Prostate gland (tissue), 2 donors: Measurements from ENCODE around the gene EIF1B. TPM values are rescaled to one million over a fixed set of nuclear protein-coding genes. Genes with fewer than 3 reads are reported as not detected.

Experiments
- DNase-seq: peaks from one replicate; pipeline ENCODE4 v3.0.0-alpha.2; 2019; ENCODE audit warnings: low spot score
- H3K27ac ChIP-seq, 2 donors: fragments of 200-600 bp; sonication (generic); 2 replicates each; pipeline ENCODE4 v1.5.1; 2017 to 2019
- H3K27me3 ChIP-seq: fragments of 200-600 bp; sonication (generic); replicated peaks from 2 replicates; pipeline ENCODE4 v1.5.1; 2019; ENCODE audit not compliant: insufficient read depth
- H3K36me3 ChIP-seq, 2 donors: fragments of 200-600 bp; sonication (generic); 1 replicate in 1 of 2; 2 replicates in 1 of 2; pipeline versions ENCODE4 v1.5.1 to v1.8.1; 2017 to 2019
- H3K4me1 ChIP-seq: fragments of 200-600 bp; sonication (generic); replicated peaks from 2 replicates; pipeline ENCODE4 v1.5.1; 2019
- H3K4me3 ChIP-seq, 2 donors: fragments of 200-600 bp; sonication (generic); 2 replicates each; pipeline ENCODE4 v1.5.1; 2017 to 2019
- H3K9me3 ChIP-seq: fragments of 200-600 bp; sonication (generic); 2 replicates; pipeline ENCODE4 v1.5.1; 2017
- POLR2A ChIP-seq: fragments of 450-650 bp; IDR thresholded peaks from one replicate; pipeline ENCODE4 v1.6.1; 2016; ENCODE audit warnings: antibody characterized with exemption, mild to moderate bottlenecking
- POLR2AphosphoS5 ChIP-seq: sonication (generic); formaldehyde crosslinking; IDR thresholded peaks from one replicate; pipeline ENCODE4 v1.6.1; 2017; ENCODE audit warnings: antibody characterized with exemption
- WGBS: methylation state at CpG from one replicate; pipeline ENCODE4 v1.1.5; 2018; 5-methylcytosine and 5-hydroxymethylcytosine counted together
- intact Hi-C: fragments of 100-400 bp; cut with DNase I; formaldehyde crosslinking; loops from one replicate; pipeline ENCODE4 v1.14.2; 2022
- total RNA-seq, 2 donors: library from RNA; depleted of rRNA; stranded (reverse); fragments of >200 nt; gene quantifications; one replicate each; pipeline ENCODE4 v1.1.0, GENCODE V29; 2016
- TF ChIP-seq, protein P1 (sequence below), 4 experiments: fragments of 200-600 bp in 2 of 4; fragments of 450-650 bp in 2 of 4; sonication (generic) in 2 of 4; IDR thresholded peaks; 1 replicate in 3 of 4; 2 replicates in 1 of 4; pipeline ENCODE4 v1.5.1; 2016 to 2019; ENCODE audit warnings: antibody characterized with exemption in 4 of 4, mild to moderate bottlenecking in 2 of 4, moderate library complexity in 2 of 4

EIF1B gene
- total RNA-seq, 2 donors from 2014 or later: 26.5 to 29.4 TPM

DNA sequence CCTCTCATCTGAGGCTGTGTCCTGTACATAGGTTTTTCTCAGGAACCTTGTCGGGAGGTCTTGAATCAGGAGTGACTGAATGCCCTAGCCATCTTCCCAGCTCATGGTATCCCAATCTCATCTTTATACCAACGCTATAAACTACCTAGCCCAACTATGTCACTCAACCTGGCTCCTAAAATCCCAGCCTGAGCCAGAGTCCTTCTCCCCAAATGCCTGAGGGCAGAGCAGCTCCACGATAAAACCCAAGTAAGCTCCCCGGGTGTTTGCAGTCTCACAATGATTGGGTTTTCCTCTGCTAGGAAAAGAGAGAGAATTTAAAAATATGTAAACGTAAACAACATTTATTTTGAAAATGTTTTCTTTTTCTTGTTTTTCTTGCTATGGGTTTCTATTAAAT is 14.4 kb downstream of the EIF1B start:
- intact Hi-C loops: no loop called here
- Histone ChIP-seq H3K4me1 (no peaks in the 10 kb centered on the region), H3K27me3 (no peaks in the 10 kb centered on the region), H3K27ac (no peak overlapping the region), H3K4me3 (no peak overlapping the region), H3K36me3 (no peaks in the 10 kb centered on the region), H3K9me3 (no peaks in the 10 kb centered on the region)
- TF ChIP-seq POLR2A: no peak
- TF ChIP-seq POLR2AphosphoS5: no peak
- TF ChIP-seq, protein P1, sequence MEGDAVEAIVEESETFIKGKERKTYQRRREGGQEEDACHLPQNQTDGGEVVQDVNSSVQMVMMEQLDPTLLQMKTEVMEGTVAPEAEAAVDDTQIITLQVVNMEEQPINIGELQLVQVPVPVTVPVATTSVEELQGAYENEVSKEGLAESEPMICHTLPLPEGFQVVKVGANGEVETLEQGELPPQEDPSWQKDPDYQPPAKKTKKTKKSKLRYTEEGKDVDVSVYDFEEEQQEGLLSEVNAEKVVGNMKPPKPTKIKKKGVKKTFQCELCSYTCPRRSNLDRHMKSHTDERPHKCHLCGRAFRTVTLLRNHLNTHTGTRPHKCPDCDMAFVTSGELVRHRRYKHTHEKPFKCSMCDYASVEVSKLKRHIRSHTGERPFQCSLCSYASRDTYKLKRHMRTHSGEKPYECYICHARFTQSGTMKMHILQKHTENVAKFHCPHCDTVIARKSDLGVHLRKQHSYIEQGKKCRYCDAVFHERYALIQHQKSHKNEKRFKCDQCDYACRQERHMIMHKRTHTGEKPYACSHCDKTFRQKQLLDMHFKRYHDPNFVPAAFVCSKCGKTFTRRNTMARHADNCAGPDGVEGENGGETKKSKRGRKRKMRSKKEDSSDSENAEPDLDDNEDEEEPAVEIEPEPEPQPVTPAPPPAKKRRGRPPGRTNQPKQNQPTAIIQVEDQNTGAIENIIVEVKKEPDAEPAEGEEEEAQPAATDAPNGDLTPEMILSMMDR (IDR thresholded peaks at IDR 0.05): no peak
- WGBS: 65% methylated on average over 5 of the region's 5 CpGs
- DNase-seq: no peak

DNA sequence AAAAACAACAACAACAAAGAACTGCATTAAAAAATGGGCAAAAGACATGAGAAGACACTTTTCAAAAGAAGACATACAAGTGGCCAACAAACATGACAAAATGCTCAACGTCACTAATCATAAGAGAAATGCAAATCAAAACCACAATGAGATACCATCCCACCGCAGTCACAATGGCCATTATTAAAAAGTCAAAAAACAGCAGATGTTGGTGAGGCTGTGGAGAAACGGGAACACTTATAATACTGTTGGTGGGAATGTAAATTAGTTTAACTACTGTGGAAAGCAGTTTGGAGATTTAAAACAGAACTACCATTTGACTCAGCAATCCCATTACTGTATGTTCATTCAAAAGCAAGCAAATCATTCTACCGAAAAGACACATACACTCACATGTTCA is 15.1 kb downstream of the EIF1B start:
- Histone ChIP-seq H3K27me3 (no peaks in the 10 kb centered on the region), H3K4me3 (no peak overlapping the region), H3K9me3 (no peaks in the 10 kb centered on the region), H3K4me1 (no peaks in the 10 kb centered on the region), H3K27ac (no peak overlapping the region), H3K36me3 (no peaks in the 10 kb centered on the region)
- TF ChIP-seq POLR2AphosphoS5 (no peak), POLR2A (no peak)
- TF ChIP-seq, protein P1 (IDR thresholded peaks at IDR 0.05): no peak
- intact Hi-C loops: loop anchor here (5.0 kb wide), 1 partner anchor 1558 kb away; no protein-coding TSS in a partner anchor
- DNase-seq: no peak
- WGBS: 78% methylated on average over 4 of the region's 4 CpGs

DNA sequence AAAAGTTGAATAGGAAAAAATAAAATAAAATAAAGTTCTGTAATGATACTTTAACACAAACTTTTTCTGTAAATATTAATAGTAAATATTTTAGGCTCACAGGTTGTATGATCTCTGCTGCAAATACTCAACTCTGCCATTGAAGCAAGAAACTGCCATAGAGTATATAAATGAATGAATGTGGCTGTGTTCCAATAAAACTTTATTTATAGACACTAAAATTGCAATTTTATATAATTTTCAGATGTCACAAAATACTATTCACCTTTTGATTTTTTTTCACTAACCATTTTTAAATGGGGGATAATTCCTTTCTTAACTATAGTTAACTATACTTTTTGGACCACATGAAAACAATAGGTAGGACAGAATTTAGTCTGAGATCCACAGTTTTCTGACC is 16.0 kb downstream of the EIF1B start:
- H3K27me3 ChIP-seq: no peaks in the 10 kb centered on the region
- no peaks in the 10 kb centered on the region for H3K9me3 ChIP-seq
- H3K27ac ChIP-seq: no peak overlapping the region
- TF ChIP-seq POLR2A: no peak
- H3K36me3 ChIP-seq: no peaks in the 10 kb centered on the region
- intact Hi-C loops: loop anchor here (5.0 kb wide), 1 partner anchor 1557 kb away; no protein-coding TSS in a partner anchor
- H3K4me3 ChIP-seq: no peak overlapping the region
- no peak for DNase-seq
- no peaks in the 10 kb centered on the region for H3K4me1 ChIP-seq

DNA sequence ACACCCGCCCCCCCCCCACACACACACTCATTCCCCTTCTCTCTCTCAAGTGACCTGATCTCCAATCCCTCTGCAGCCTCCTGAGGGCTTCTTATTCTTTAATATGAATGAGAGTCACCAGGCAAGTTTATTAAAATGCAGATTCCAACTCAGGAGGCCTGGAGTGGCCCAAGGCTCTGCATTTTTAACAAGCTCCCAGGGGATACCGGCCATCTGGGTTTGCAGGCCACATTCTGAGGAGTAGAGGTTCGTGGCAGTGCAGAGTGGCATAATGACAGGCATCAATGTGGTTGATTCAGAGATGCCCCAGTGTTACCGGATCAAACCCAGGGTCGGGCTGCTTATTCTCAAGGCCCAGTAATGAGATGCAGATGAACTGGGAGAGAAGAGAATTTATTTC is 18.9 kb downstream of the EIF1B start:
- DNase-seq: no peak
- WGBS: 72% methylated on average over 5 of the region's 5 CpGs
- Histone ChIP-seq H3K27ac (no peak overlapping the region), H3K4me1 (no peaks in the 10 kb centered on the region), H3K36me3 (no peaks in the 10 kb centered on the region), H3K9me3 (no peaks in the 10 kb centered on the region), H3K4me3 (no peak overlapping the region), H3K27me3 (no peaks in the 10 kb centered on the region)
- TF ChIP-seq POLR2AphosphoS5 (no peak), POLR2A (no peak)
- TF ChIP-seq, protein P1 (IDR thresholded peaks at IDR 0.05): no peak
- intact Hi-C loops: loop anchor here (5.0 kb wide), 1 partner anchor 1554 kb away; no protein-coding TSS in a partner anchor

DNA sequence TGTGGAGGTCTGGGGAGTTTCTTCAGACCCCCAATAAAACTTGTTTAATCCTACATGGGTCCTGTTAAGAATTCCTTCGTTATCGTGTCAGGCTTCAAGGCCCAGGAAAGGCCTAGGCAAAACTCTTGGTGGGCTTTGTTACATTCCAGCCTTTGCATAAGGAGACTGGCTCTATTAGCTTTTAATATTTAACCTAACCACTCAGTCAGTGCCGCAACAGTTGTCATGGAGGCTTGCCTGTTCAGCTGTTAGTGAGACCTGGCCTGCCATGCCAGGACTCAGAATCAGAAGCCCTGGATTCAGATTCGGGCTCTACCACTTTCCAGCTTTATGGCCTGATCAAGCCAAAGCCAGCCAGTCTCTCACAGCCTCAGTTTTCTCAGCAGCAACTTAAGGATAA is 19.6 kb downstream of the EIF1B start:
- TF ChIP-seq, protein P1 (IDR thresholded peaks at IDR 0.05): no peak
- TF ChIP-seq POLR2AphosphoS5 (no peak), POLR2A (no peak)
- no peaks in the 10 kb centered on the region for H3K4me1 ChIP-seq
- H3K27me3 ChIP-seq: no peaks in the 10 kb centered on the region
- no peaks in the 10 kb centered on the region for H3K36me3 ChIP-seq
- H3K4me3 ChIP-seq: no peak overlapping the region
- intact Hi-C loops: loop anchor here (5.0 kb wide), 1 partner anchor 1553 kb away; no protein-coding TSS in a partner anchor
- 82% methylated on average over 4 of the region's 4 CpGs for WGBS
- H3K27ac ChIP-seq: no peak overlapping the region
- H3K9me3 ChIP-seq: no peaks in the 10 kb centered on the region
- DNase-seq: no peak
